Measurements from ENCODE around the gene DEAF1. TPM values are rescaled to one million over a fixed set of nuclear protein-coding genes. Genes with fewer than 3 reads are reported as not detected.

The DEAF1 gene
- total and polyA plus RNA-seq, 5 donors: 17.5 to 25.2 (median 20.8) TPM

DNA sequence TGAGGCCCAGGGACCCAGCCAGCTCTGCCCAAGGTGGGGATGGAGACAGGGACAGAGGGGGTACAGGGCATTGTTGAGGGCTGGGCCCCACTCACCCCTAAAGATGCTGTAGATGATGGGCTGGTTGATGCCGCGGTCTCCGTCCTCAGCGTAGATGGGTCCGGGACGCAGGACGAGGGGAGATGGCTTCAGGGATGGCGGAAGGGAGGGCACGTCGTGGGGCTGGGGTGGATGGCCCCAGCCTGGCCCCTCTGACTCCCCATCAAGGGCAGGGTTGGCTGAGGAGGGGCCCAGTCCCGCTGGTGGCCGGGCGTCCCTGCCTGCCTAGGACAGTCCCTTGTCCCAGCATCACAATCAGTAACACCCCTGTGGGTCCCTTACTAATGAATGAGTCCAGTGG, 74.8 kb downstream of the DEAF1 start:
- Histone ChIP-seq H3K27me3 (ENCODE audit: control insufficient read depth, insufficient read depth) (no peaks in the 10 kb centered on the region), H3K4me1 (ENCODE audit: control insufficient read depth, insufficient read depth, low read length) (no peaks in the 10 kb centered on the region), H3K4me3 (ENCODE audit: low read length) (no peak overlapping the region), H3K9me3 (ENCODE audit: control insufficient read depth, low read length) (no peaks in the 10 kb centered on the region), H3K27ac (ENCODE audit: low read length) (no peak overlapping the region)
- intact Hi-C loops (cut with DNase I): no loop called here
- ATAC-seq (no peak), DNase-seq (peak in 1 of 3 donors; percentile 47)
- WGBS: 92% methylated on average over 13 of the region's 13 CpGs

DNA sequence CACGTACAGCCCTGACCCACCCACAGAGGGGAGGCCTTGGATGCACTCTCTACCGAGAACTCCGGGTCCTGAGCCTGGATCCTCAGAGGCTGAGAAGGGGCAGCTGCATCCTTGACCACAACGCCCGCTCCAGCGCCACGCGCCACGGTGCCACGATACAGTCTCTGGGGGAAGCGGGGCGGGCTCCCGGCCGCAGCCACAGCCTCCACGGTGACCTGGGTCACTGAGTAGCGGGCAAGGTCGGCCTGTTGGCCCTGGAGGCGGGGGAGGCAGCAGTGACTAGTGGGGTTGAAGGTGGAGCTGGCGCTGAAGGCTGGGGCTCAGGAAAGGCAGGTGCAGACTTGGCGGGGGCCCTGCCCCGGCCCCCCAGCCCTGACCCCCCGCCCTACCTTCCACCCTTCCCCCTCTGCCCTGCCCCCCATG, 75.4 kb downstream of the DEAF1 start:
- 93% methylated on average over 22 of the region's 22 CpGs for WGBS
- Histone ChIP-seq H3K4me3 (ENCODE audit: low read length) (no peak overlapping the region), H3K27ac (ENCODE audit: low read length) (no peak overlapping the region), H3K27me3 (ENCODE audit: control insufficient read depth, insufficient read depth) (no peaks in the 10 kb centered on the region), H3K4me1 (ENCODE audit: control insufficient read depth, insufficient read depth, low read length) (no peaks in the 10 kb centered on the region), H3K9me3 (ENCODE audit: control insufficient read depth, low read length) (no peaks in the 10 kb centered on the region)
- intact Hi-C loops (cut with DNase I): no loop called here
- peak in 2 of 3 donors; percentile 62 to 64 for DNase-seq
- ATAC-seq: no peak

DNA sequence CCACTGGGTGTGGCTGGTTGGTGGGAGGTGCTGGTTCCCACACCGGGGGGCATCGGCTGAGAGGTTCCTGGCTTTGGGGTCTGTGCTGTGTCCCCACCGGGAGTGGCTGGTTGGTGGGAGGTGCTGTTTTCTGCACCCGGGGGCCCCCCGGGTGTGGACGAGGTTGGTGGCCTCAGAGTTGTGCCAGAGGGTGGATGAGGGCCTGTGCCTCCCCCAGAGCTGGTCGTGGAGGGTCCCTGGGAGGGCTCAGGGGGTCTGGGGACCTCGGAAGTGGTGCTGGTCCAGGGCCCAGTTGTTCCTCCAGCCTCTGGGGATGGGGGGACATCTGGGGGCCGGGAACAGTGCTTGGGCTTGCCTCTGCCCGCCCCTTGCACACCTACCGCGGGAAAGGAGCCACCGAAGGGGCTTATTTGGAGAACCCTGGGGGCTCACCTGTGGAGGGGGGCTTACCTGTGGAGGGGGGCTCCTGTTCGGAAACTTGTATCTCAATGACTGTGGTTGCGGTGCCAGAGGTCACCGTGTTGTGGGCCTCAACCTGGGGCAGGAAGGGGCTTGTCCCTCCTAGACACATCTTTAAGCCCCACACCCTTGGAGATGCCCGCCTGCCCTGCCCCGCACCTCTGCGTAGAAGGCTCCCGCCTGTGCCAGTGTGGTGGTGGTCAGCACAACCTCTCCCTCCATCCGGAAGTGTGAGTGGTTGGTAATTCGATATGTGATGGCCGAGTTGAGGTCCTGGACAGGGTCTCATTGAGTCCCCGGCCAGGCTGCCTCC, 76.0 kb downstream of the DEAF1 start:
- Histone ChIP-seq H3K4me3 (ENCODE audit: low read length) (no peak overlapping the region), H3K4me1 (ENCODE audit: control insufficient read depth, insufficient read depth, low read length) (no peaks in the 10 kb centered on the region), H3K27me3 (ENCODE audit: control insufficient read depth, insufficient read depth) (no peaks in the 10 kb centered on the region), H3K27ac (ENCODE audit: low read length) (no peak overlapping the region), H3K9me3 (ENCODE audit: control insufficient read depth, low read length) (no peaks in the 10 kb centered on the region)
- DNase-seq: peak in 1 of 3 donors; percentile 53
- ATAC-seq: no peak
- 92% methylated on average over 24 of the region's 24 CpGs for WGBS
- intact Hi-C loops (cut with DNase I): no loop called here

DNA sequence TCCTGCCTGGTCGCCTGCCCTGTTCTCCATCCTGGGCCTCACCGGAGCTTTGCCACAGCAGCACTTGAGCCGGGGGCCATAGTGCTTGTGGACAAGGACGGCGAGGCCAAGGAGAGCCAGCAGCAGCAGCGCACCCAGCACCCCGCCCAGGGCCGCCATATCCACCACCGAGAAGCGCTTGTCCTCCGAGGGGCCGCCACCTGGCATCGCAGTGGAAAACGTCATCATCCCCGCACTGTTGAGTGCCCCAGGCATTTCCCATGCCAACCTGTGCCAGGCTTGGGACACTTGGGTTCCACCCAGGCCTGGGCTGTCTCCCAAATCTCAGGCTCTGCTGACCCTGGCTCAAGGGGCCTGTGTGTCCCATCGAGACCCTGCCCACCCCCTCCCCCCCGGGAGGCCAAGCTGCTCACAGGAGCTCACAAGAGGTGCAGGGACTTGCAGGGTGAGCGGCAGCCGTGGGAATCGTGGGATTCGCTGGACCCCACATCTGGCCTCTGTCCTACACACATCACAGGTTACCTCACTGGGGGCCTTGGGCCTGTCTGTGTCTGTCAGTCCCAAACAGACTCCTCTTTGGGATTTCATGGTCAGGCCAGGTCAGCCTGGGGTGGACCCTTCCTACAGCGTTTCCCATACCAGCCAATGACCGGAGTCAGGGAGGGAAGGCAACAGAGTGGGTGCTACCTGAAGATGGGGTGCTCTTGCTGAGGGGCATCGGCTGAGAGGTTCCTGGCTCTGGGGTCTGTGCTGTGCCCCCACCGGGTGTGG, 76.9 kb downstream of the DEAF1 start:
- 95% methylated on average over 25 of the region's 25 CpGs for WGBS
- DNase-seq (peak in 1 of 3 donors; percentile 64), ATAC-seq (no peak)
- H3K4me1 ChIP-seq (ENCODE audit: control insufficient read depth, insufficient read depth, low read length): no peaks in the 10 kb centered on the region
- H3K4me3 ChIP-seq (ENCODE audit: low read length): no peak overlapping the region
- no peaks in the 10 kb centered on the region for H3K9me3 ChIP-seq (ENCODE audit: control insufficient read depth, low read length)
- no peak overlapping the region for H3K27ac ChIP-seq (ENCODE audit: low read length)
- intact Hi-C loops (cut with DNase I): no loop called here
- H3K27me3 ChIP-seq (ENCODE audit: control insufficient read depth, insufficient read depth): no peaks in the 10 kb centered on the region

DNA sequence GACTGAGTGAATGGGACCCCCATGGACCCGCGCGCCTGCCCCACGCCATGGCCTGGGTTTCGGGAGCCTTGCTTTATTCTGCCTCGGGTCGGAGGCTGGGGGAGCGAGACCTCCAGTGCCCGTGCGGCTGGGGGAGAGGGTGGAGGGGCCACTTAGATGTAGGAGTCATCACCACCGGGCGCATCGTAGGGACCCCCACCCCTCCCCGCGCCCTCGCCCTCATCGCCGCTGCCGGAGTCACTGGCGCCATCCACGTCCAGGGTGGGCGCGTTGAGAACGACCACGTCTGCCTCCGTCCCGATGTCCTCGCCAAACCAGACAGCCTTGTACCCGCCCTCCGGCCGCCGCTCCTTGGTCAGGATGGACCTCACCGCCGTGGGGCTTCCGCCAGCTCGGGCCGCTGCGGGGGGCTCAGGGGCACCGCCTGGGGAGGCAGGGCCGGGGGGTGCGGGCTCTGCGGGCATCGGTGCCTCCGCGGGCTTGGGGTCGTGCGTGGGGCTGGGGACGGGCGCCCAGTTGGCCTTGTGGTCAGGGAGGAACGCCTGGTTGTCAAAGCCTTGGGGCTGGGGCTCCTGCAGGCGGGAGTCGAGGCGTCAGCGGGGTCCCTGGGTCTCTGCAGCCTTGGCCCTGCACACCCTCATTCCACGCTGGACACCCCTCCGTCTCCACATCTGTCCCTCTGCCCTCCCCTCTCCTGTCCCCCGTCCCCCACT, 77.7 kb downstream of the DEAF1 start:
- Histone ChIP-seq H3K27me3 (ENCODE audit: control insufficient read depth, insufficient read depth) (no peaks in the 10 kb centered on the region), H3K9me3 (ENCODE audit: control insufficient read depth, low read length) (no peaks in the 10 kb centered on the region), H3K4me1 (ENCODE audit: control insufficient read depth, insufficient read depth, low read length) (no peaks in the 10 kb centered on the region), H3K27ac (ENCODE audit: low read length) (no peak overlapping the region), H3K4me3 (ENCODE audit: low read length) (no peak overlapping the region)
- intact Hi-C loops (cut with DNase I): no loop called here
- ATAC-seq (no peak), DNase-seq (peak in 1 of 3 donors; percentile 77)
- WGBS: 93% methylated on average over 57 of the region's 57 CpGs

DNA sequence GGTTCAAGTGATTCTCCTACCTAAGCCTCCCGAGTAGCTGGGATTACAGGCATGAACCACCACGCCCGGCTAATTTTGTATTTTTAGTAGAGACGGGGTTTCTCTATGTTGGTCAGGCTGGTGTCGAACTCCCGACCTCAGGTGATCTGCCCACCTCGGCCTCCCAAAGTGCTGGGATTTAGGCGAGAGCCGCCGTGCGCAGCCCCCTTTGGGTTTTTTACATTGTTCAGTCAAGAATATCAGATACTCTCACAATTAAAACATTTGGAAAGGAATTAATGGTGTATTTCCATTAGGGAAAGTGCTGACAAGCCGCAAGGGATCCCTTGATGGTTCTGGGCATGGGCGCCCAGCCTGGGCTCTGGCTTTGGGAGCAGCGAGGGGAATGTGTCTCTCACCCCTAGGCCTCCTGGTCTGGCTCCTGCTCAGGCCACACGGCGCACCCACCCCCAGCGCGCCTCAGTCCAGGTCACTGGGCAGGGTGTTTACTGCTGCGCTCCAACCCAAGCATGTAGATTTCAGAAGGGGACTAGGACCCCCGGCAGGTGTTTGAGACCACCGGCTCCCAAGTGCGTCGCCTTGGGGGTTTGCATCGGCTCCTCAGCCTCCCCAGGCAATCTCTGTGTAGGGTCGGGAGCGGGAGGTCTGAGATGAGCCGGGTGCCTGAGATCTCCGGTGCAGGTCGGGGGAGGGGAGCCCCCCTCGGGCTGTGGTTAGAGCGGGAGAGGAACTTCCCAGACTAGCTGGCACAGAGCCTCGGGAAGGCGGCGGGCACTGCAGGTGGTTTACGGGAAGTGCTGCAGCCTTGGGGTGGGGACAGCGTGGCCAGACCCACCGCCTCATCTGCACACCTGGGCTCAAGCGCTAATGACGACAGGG, 78.5 kb downstream of the DEAF1 start:
- H3K4me1 ChIP-seq (ENCODE audit: control insufficient read depth, insufficient read depth, low read length): no peaks in the 10 kb centered on the region
- ATAC-seq (no peak), DNase-seq (peak in 2 of 3 donors; percentile 77 to 78)
- H3K27ac ChIP-seq (ENCODE audit: low read length): peak overlapping the region; percentile 16
- no peaks in the 10 kb centered on the region for H3K27me3 ChIP-seq (ENCODE audit: control insufficient read depth, insufficient read depth)
- H3K9me3 ChIP-seq (ENCODE audit: control insufficient read depth, low read length): no peaks in the 10 kb centered on the region
- no peak overlapping the region for H3K4me3 ChIP-seq (ENCODE audit: low read length)
- WGBS: 86% methylated on average over 39 of the region's 39 CpGs
- intact Hi-C loops (cut with DNase I): no loop called here

DNA sequence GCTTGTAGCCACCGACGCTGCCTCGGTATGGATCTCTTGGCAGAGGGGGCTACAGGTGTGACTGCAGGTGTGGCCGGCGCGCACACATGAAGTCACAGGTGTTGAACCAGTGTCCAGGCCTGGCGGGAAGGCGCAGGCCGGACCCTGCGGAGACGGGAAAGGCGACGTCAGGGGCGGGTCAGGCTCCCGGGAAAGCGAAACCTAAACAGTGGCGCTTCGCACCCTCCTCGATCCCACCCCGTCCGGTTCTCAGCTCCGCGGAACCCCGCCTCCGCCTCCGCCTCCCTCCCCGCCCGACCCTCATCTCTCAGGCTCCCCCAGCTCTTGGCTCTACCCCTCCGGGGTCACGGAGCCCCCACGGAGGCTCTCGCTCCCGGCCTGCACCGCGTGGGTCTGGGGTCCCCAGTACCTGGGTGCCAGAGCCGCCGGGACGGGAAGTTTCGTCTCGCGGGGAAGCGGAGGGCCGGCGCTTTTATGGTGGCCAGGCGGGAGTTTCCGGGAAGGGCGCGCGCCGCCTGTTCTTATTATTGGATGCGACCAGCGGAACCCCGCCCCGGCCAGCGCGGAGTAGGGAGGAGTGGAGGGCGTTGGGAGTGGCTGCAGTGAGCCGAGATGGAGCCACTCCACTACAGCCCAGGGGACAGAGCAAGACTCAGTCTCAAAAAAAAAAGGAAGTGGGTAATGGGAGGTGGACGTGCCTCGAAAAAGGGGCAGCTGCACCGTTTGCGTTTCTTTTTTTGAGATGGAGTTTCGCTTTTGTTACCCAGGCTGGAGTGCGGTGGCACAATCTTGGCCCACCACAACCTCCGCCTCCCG, 79.3 kb downstream of the DEAF1 start, which contains the start of gene IRF7:
TSS of gene IRF7 (minus strand) at position 447 of the 816 bp plus-strand sequence. CDS start 586 bp downstream, outside the sequence.
- peak within 1 kb of the TSS; percentile 77 for H3K4me3 ChIP-seq (ENCODE audit: low read length)
- DNase-seq (peak; percentile 98 to 99 (median 99)), ATAC-seq (peak; percentile 88 to 91)
- H3K4me1 ChIP-seq (ENCODE audit: control insufficient read depth, insufficient read depth, low read length): no peaks in the 10 kb centered on the region
- H3K9me3 ChIP-seq (ENCODE audit: control insufficient read depth, low read length): no peaks in the 10 kb centered on the region
- 5% methylated on average over 66 of the region's 66 CpGs for WGBS
- no peaks in the 10 kb centered on the region for H3K27me3 ChIP-seq (ENCODE audit: control insufficient read depth, insufficient read depth)
- peak within 1 kb of the TSS; percentile 92 for H3K27ac ChIP-seq (ENCODE audit: low read length)
- intact Hi-C loops (cut with DNase I): no loop called here

DNA sequence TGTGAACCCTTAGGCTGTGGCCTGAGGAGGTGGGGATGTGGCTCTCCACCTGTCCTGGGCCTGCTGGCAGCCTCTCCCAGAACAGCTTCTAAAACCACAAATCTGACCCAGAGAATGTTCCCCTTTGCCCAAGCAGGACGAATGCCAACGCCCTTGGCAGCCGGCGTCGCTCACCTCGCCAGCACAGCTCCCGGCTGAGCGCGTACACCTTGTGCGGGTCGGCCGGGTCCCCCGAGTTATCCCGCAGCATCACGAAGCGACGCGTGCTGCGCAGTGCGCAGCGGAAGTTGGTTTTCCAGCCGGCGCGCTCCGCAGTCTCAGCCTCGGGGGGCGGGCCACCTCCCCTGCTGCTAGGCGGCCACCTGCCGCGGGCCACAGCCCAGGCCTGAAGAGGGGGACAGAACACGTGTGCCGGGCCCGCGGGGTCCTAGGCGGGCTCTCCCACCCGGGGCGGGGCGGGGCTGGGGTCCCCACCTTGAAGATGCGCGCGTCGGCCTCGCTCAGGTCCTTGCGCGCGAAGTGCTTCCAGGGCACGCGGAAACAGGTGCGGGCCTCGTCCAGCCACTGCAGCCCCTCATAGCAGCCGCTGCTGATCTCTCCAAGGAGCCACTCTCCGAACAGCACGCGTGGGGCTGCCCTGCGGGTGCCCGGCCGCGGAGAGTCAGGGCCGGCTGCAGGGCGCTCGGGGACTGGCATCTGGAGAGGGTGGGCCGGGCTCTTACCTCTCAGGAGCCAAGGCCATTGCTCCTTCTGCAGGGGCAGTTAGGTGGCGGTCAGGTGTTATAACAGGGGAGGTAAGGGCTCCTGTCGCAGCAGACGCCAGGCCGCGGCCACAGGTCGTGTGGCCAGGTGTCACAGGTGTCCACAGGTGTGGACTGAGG, 80.2 kb downstream of the DEAF1 start:
- WGBS: 62% methylated on average over 68 of the region's 68 CpGs
- H3K9me3 ChIP-seq (ENCODE audit: control insufficient read depth, low read length): no peaks in the 10 kb centered on the region
- intact Hi-C loops (cut with DNase I): no loop called here
- H3K4me1 ChIP-seq (ENCODE audit: control insufficient read depth, insufficient read depth, low read length): no peaks in the 10 kb centered on the region
- H3K27me3 ChIP-seq (ENCODE audit: control insufficient read depth, insufficient read depth): no peaks in the 10 kb centered on the region
- DNase-seq (peak in 1 of 3 donors; percentile 84), ATAC-seq (peak; percentile 0 to 2)
- peak overlapping the region; percentile 92 for H3K27ac ChIP-seq (ENCODE audit: low read length)
- H3K4me3 ChIP-seq (ENCODE audit: low read length): peak overlapping the region; percentile 77

DNA sequence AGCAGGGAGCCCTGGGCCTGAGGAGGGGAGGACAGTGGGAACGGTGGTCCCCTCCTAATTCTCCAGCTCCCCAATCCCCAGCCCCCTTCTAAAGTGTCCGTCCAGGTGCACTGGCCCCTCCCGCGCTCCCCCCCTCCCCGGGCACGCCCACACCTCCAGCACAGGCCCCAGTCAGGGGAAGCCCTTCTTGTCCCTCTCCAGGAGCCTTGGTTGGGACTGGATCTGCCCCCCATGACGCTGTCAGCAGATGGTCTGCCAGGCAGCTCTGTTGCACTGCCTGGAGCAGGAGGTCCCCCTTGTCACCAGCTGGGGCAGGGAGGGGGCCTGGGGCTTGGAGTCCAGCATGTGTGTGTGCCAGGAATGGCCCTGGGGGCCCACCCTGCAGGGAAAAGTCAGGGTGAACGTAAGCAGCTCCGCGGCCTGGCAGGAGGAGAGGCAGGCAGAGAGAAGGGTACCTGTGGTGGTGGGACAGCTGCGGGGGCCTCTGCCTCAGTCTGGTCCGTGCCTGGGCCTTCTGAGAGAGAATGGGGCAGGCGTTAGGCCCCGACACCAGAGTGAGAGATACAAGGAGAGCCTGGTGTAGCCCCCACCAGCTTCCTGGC, 80.9 kb downstream of the DEAF1 start:
- DNase-seq: peak in 1 of 3 donors; percentile 70
- no peaks in the 10 kb centered on the region for H3K9me3 ChIP-seq (ENCODE audit: control insufficient read depth, low read length)
- no peak for ATAC-seq
- no peaks in the 10 kb centered on the region for H3K27me3 ChIP-seq (ENCODE audit: control insufficient read depth, insufficient read depth)
- peak overlapping the region; percentile 6 for H3K27ac ChIP-seq (ENCODE audit: low read length)
- intact Hi-C loops (cut with DNase I): no loop called here
- H3K4me3 ChIP-seq (ENCODE audit: low read length): no peak overlapping the region
- WGBS: 71% methylated on average over 14 of the region's 14 CpGs
- no peaks in the 10 kb centered on the region for H3K4me1 ChIP-seq (ENCODE audit: control insufficient read depth, insufficient read depth, low read length)
